Subcutaneous adipose tissue (tissue), 4 donors: ENCODE results near the gene MVD. TPM values are rescaled to one million over a fixed set of nuclear protein-coding genes. Genes with fewer than 3 reads are reported as not detected.

Source experiments
- CTCF ChIP-seq: fragments of 450-650 bp; IDR thresholded peaks from one replicate; pipeline ENCODE4 v1.5.1; 2016; ENCODE audit warnings: low read depth, mild to moderate bottlenecking, control low read depth, antibody characterized with exemption, moderate library complexity
- total RNA-seq, 4 donors: library from RNA; depleted of rRNA; stranded (reverse); fragments of >200 nt; gene quantifications; one replicate each; pipeline ENCODE4 v1.1.0, GENCODE V29; 2016

The MVD gene
- total RNA-seq, 4 donors from 2014 or later, result 10.1 to 23.4 (median 16.9) TPM

- no peak for TF ChIP-seq CTCF
Observed at GRCh38 chr16:88656291-88656980, 6.5 kb downstream of the MVD start.

- TF ChIP-seq CTCF, result no peak
Observed at GRCh38 chr16:88655733-88656281, 7.1 kb downstream of the MVD start.

GRCh38 chr16:88655053-88655732, 7.7 kb downstream of the MVD start:
- TF ChIP-seq CTCF, result no peak

- no peak for TF ChIP-seq CTCF
Observed at GRCh38 chr16:88654363-88655052, 8.4 kb downstream of the MVD start.

GRCh38 chr16:88653596-88654362, 9.1 kb downstream of the MVD start:
- no peak for TF ChIP-seq CTCF

- TF ChIP-seq CTCF, result no peak
Observed at GRCh38 chr16:88653101-88653500, 9.8 kb downstream of the MVD start.
